GM19463 (cell line): ENCODE measurements around the gene AUH.
"Not testable (repeated sequence)": the region's sequence is repeated elsewhere in the genome, so short reads cannot be mapped to it uniquely, and the experiment has no call there.

Experiments used
- ATAC-seq: cut with Tn5 transposase; IDR thresholded peaks from one replicate; pipeline ENCODE4 v1.9.1; 2021; ENCODE audit warnings: mild to moderate bottlenecking, moderate library complexity; ENCODE audit not compliant: unreplicated experiment

The AUH gene

GRCh38 chr9:91361291-91362050 lies at the start of gene AUH:
Gene AUH, minus strand, starts transcription at chr9:91361918. Its CDS starts 29 bp downstream, at chr9:91361889.
- peak; percentile 93 for ATAC-seq

- no peak for ATAC-seq
Observed at GRCh38 chr9:91411096-91411771, 49.5 kb upstream of the AUH start.

- no peak for ATAC-seq
Observed at GRCh38 chr9:91410161-91410560, 48.4 kb upstream of the AUH start.

GRCh38 chr9:91408475-91408874 lies 46.8 kb upstream of the AUH start:
- ATAC-seq = no peak

- ATAC-seq = no peak
Observed at GRCh38 chr9:91407580-91408318, 46.0 kb upstream of the AUH start.

- ATAC-seq = no peak
Observed at GRCh38 chr9:91405343-91406077, 43.8 kb upstream of the AUH start.

- no peak for ATAC-seq
Observed at GRCh38 chr9:91403665-91404543, 42.2 kb upstream of the AUH start.

- ATAC-seq = no peak
Observed at GRCh38 chr9:91398926-91399325, 37.2 kb upstream of the AUH start.

- peak; percentile 66 for ATAC-seq
Observed at GRCh38 chr9:91395553-91396471, 34.1 kb upstream of the AUH start.

GRCh38 chr9:91395106-91395552 lies 33.4 kb upstream of the AUH start:
- ATAC-seq = no peak

GRCh38 chr9:91393826-91394225 lies 32.1 kb upstream of the AUH start:
- no peak for ATAC-seq

GRCh38 chr9:91392435-91392834 lies 30.7 kb upstream of the AUH start:
- no peak for ATAC-seq

- no peak for ATAC-seq
Observed at GRCh38 chr9:91391818-91392217, 30.1 kb upstream of the AUH start.

- ATAC-seq = no peak
Observed at GRCh38 chr9:91391412-91391811, 29.7 kb upstream of the AUH start.

GRCh38 chr9:91389686-91390085 lies 28.0 kb upstream of the AUH start:
- ATAC-seq = not testable (repeated sequence)

GRCh38 chr9:91386765-91387164 lies 25.0 kb upstream of the AUH start:
- no peak for ATAC-seq

- ATAC-seq = no peak
Observed at GRCh38 chr9:91384954-91385353, 23.2 kb upstream of the AUH start.

- ATAC-seq = no peak
Observed at GRCh38 chr9:91383577-91383976, 21.9 kb upstream of the AUH start.

- no peak for ATAC-seq
Observed at GRCh38 chr9:91382298-91382697, 20.6 kb upstream of the AUH start.
